GM18951 (cell line): ENCODE data around the gene SLC13A5.
"Not testable (repeated sequence)": the region's sequence is repeated elsewhere in the genome, so short reads cannot be mapped to it uniquely, and the experiment has no call there.

Experiments
- POLR2A ChIP-seq: IDR thresholded peaks from 4 replicates; pipeline ENCODE4 v1.6.1; 2011; ENCODE audit warnings: mild to moderate bottlenecking; ENCODE audit not compliant: insufficient read length, insufficient read depth; ENCODE audit errors: extremely low read depth
- in situ Hi-C: fragments of 300-500 bp; cut with MboI; formaldehyde crosslinking; loops from one replicate; pipeline ENCODE4 v1.12.0; 2022; ENCODE audit warnings: low sequenced_read_pairs, mixed read lengths, inconsistent platforms; ENCODE audit not compliant: unreplicated experiment

The SLC13A5 gene

DNA sequence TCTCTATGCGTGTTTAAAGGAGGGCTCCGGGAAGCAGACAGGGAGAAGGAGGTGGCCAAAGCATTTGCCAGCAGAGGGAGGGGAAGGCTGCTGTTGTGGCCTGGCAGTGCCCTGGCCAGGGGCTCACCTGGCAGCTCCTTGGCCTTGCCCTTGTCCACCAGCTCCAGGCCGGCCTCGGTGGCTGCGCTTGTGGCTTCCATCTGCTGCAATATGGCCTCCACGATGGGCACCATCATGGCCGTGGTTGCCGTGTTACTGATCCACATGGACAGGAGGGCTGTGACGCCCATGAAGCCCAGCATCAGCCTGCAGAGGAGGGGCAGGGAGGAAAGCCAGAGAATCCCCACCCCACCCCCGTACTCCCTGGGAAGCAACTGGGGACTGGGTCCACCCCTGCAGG is 9.4 kb downstream of the SLC13A5 start:
- no peak for TF ChIP-seq POLR2A
- in situ Hi-C loops: no loop called here

DNA sequence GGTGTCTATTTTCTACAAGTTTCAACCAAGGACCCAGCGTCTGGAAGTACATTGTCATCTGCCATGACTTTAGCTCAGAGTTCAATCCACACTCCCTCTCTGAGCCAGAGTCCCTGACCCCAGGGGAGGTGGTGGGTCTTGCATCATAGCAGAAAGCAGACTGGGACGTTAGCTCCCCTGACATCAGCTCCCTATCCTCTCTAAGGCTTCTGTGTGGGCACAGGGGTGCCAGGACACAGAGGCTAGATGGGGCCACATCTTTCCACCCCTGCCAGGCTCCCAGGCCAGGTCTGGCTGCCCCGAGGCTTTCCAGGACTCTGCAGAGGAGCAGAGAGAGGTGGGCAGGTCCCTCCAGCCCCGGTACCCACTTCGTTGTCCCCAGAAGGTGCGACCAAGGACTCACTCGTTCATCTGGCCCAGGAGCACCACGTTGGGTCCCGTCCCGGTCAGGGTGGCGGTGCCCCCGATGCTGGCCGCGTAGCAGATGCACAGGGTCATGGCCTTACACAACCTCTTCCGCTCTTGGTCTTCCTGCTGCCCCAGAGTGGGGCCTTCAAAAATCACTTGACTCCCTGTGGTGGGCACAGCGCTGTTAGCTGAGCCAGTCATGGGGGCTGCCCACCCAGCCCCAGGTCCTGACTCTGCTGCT is 10.5 kb downstream of the SLC13A5 start:
- TF ChIP-seq POLR2A: no peak
- in situ Hi-C loops: no loop called here

DNA sequence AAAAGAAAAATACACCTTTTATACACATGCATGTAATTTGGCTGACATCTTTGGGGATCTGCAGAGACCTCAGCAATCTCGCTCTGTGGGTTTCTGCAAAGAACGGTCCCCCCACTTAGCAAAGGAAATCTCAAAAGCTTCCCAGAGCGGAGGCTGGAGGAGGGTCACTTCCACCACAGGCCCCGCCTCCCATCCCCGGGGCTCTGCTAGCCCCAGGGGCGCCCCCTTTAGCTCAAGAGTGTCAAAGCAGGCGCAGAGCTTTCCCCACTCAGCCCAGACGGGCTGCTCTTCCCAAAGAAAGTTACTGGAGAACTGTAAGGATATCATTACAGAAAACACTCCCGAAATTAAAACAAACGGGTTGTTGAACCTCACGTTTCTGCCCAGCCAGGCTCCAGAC is 11.4 kb downstream of the SLC13A5 start:
- in situ Hi-C loops: no loop called here
- no peak for TF ChIP-seq POLR2A

DNA sequence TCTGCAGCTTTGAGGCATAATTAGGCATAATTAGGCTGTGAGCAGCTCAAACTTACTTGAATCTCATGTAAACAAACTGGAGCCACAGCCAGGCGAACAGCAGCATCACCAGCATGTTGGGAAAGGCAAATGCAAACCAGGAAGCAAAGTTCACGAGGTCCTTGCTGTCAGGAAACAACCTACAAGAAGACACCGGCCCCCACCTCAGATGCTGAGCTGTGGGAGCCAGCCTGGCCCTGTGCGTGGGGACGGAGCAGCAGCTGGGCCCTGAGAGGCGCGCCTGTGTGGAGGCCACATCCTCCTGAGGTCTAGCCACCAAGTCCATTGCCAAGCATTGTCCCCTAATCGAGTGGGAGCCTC is 12.2 kb downstream of the SLC13A5 start:
- TF ChIP-seq POLR2A: no peak
- in situ Hi-C loops: no loop called here

DNA sequence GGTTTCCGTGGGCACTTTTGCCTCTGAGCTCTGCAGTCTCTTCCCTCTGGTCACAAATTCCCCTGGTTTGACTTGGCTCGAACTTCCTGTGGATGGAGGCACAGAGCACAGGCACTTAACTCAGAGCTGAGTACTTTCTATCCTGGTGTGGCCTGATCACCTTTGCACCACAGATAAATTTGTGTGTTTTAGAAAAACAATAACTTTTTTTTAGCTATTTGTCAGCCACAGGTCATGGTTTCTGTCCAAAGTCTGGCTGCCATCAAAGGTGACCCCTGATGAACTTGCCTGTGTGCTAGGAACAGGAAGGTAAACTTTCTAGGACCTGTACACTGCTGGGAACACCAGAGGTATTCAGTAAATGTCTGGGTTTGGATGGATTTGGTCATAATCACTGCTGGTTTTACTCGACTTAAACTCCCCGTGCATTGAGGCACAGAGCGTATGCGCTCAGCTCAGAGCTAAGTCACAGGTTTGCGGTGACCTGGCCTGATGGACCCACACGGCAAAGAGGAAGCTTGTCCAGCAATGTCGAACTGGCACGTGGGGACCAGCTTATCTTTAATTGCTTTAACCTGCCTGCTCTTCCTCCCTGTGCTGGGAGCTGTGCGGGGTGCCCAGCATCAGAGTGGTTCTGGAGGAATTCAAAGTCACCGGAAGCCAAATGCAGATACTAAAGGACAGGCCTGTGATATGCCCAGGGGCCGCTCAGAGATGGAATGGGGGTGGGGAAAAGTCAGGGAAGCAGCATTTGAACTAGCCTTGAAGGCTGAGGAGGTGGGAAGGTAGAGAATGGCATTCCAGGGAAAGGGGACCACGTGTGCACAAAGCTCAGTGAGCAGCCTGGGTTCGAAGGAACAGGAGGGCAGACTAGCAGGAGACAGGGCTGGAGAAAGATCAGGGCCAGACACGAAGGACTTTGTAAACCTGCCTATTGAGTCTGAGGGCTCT is 12.9 kb downstream of the SLC13A5 start:
- TF ChIP-seq POLR2A: no peak
- in situ Hi-C loops: no loop called here

DNA sequence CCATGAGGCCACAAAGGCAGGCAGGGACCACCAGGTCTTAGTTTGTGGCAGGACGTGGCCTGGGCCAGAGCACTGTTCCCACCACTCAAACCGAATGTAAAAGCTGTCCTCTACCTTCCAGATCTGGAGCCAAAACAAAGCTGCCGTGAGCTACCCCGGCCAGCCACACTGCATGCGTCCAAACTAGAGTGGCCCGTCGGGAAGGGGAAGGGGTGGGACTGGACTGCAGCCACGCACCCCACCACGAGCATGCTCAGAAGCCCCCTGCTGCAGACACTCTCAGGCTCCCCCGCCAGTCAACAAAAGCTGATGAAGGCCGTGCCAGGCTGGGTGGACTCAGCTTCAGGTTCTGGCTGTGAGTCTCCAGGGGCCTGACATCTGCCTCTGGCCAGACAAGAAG is 15.2 kb downstream of the SLC13A5 start:
- in situ Hi-C loops: no loop called here
- TF ChIP-seq POLR2A: no peak

DNA sequence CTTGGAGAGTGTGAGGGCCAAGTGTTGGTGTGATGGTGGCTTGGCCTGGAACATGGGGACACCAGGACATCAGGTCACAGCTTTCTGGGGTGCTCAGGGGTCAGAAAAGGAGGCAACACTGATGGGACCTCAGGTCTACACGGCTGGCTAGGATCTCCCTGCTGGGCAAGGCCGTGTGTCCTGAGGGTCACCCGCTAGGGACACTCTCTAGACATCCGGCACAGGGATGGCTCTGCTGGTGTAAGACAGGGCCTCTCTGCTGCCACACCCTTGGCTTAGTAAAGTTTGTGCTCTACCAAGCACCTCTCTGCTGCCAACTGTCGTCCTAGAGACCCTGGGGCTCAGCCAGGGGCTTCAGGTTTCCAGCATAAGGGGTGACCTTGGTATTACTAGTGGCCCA is 16.3 kb downstream of the SLC13A5 start:
- in situ Hi-C loops: no loop called here
- TF ChIP-seq POLR2A: no peak

DNA sequence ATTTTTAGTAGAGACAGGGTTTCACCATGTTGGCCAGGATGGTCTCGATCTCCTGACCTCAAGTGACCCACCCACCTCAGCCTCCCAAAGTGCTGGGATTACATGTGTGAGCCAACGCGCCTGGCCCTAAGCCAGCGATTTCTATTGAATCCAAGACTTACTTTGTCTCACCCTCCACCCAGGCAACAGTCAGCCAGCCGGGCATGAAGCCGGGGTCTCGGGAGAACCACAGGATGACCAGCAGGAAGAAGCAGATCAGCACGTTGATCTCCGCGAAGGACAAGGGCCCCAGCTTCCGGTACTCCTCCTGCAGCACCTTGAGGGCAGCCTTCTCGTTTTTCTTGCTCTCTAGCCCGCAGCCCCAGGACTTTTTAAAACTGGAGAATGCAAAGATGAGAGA is 17.6 kb downstream of the SLC13A5 start:
- in situ Hi-C loops: no loop called here
- TF ChIP-seq POLR2A: no peak

DNA sequence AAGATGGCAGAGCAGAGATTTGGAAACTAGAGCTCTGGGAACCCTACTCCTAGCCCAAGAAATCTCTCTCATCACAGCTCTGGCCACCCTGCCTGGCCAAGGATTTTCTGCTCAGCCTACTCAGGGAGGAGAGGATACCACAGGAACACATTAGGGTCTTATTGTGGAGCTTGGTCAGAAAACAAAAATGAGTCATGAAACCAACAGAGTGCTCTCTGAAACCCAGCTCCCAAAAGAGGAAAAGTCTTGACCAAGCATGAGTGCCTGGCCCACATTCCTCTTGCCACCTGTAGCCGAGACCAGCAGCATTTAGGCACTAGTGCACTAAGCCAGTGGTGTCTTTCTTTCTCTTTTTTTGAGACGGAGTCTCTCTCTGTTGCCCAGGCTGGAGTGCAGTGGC is 18.1 kb downstream of the SLC13A5 start:
- no peak for TF ChIP-seq POLR2A
- in situ Hi-C loops: no loop called here

DNA sequence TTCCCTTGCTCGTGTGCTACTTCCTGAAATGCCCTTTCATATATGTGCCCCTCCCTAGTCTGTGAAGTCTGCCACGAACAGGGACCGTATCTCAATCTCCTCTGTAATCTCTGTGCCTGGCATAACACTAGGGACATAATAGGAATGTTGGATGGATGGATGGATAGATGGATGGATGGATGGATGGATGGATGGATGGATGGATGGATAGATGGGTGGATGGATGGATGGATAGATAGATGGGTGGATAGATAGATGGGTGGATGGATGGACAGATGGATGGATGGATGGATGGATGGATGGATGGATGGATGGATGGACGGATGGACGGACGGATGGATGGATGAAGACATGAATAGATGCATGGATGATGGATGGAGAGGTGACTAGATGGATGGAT is 21.2 kb downstream of the SLC13A5 start:
- in situ Hi-C loops: not testable (repeated sequence)

DNA sequence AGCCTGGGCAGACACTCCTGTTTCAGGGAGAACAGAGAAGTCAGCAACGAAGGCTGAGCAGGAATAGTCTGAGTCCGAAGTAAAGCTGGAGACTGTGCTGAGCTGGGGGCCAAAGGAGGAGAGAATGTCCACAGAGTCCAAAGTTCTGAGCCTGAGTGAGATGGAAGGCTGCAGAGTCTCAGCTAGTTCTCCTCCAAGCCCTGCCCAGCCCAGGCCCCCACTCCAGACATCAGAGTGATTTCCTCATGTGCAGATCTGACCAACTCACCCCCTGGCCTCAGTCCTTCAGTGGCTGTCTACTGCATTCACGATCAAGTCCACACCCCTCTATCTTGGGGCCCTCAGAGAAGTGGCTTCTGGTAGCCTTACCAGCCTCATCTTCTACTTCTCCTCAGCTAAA is 21.6 kb downstream of the SLC13A5 start:
- TF ChIP-seq POLR2A: no peak
- in situ Hi-C loops: no loop called here

DNA sequence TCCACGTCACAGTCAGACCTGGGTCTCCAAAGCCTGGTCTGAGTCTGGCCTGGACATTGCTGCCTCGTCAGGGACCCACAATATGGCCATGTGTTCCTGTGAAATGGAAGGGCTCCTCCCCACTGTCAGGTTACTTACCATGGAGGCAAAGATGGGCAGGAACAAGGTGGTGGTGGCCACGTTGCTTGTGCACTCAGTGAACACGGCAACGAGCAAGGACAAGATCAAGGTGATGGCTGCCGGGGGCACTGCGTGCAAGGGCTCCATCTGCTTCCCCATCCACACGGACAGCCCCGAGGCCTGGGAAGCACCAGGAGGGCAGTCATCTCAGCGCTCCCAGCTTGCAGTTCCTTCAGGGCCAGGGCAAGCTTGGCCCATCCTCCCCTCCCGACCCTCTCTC is 22.5 kb downstream of the SLC13A5 start:
- no peak for TF ChIP-seq POLR2A
- in situ Hi-C loops: no loop called here

DNA sequence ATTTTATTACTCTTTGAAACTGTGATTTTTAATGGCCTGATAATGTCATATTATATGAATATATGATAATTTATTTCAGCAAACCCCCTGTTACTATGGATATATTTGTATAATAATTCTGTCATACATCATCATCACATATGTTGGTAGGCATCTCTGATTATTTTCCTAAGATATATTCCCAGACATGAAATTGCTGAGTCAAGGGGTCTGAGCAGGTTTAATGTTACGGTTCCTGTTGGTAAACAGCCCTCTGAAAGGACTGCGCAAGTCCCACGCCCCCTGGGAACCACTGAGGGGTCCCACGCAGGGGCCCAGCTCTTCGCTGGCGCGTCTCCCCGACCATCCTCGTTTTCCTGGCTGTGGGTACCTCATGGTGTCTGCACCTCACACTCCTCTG is 24.2 kb downstream of the SLC13A5 start:
- no peak for TF ChIP-seq POLR2A
- in situ Hi-C loops: no loop called here

DNA sequence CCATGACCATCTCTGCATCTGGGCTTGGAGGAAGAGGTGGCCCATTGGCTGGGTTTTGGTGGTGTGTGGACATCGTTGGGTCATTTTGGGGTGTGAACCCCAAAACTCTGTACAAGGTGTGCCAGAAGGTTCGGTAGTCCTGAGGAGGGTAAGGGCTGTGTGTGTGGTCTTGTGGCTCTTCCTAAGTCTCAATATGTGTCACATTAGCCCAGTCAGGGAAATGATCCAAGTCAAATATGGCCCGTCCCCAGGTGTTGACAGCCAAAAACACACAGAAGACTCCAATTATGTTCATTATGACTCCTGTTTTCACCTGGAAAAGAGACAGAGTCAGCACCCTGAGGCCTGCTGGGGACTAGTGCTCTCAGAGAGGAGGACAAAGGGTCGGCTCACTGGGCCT is 27.1 kb downstream of the SLC13A5 start:
- TF ChIP-seq POLR2A: no peak
- in situ Hi-C loops: no loop called here
